Adipose tissue (tissue), 3 donors: ENCODE measurements around the gene CD276. TPM values are rescaled to one million over a fixed set of nuclear protein-coding genes. Genes with fewer than 3 reads are reported as not detected.

Source experiments
- H3K27ac ChIP-seq: one replicate; pipeline ENCODE4 v1.5.1; 2013; ENCODE audit warnings: low read depth, low read length
- WGBS, 3 donors: extraction: QIAGEN DNeasy Blood & Tissue Kit; methylation state at CpG; one replicate each; pipeline ENCODE4 v1.1.7; 2013; 5-methylcytosine and 5-hydroxymethylcytosine counted together
- polyA plus RNA-seq, 3 donors: library from polyadenylated mRNA; stranded (reverse); fragments of 200-250 nt; gene quantifications; one replicate each; pipeline ENCODE4 v1.2.3, GENCODE V29; 2013
- donor health status: healthy with polysubstance abuse.
- donor health status: Bipolar disorder and iron deficiency.
- donor health status: healthy.

Gene CD276
- polyA plus RNA-seq, 3 donors, result 20.6 to 36.5 (median 32.2) TPM

GRCh38 chr15:73753250-73754130 lies 69.3 kb downstream of the CD276 start, which contains the start of gene INSYN1:
Gene INSYN1 (minus strand): TSS chr15:73753351. CDS start chr15:73751130, 2,221 bp downstream.
- no peak within 1 kb of the TSS for H3K27ac ChIP-seq
- WGBS, 3 donors, result 12 to 19% (median 16%) methylated on average over 25 to 44 of the region's 44 CpGs

DNA sequence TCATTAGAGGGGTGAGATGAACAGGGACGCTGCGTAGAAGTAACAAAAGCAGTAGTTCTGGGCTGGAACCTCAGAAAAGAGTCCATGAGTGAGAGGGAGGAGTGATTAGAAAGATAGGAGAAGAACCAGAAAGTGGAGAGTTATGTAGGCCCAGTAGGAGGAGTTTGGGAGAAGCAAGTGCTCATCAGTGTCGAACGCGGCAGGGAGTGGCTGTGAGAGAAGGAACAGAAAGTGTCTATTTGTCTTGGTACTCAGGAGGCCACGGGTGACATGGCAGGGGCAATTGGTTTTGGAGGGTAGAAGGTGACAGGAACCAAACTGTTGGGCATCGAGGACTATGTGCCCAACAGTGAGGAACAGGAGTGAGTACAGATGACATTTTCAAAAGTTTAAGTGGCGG lies 70.3 kb downstream of the CD276 start:
- no peak overlapping the region for H3K27ac ChIP-seq
- 74 to 81% (median 80%) methylated on average over 8 of the region's 8 CpGs for WGBS, 3 donors

DNA sequence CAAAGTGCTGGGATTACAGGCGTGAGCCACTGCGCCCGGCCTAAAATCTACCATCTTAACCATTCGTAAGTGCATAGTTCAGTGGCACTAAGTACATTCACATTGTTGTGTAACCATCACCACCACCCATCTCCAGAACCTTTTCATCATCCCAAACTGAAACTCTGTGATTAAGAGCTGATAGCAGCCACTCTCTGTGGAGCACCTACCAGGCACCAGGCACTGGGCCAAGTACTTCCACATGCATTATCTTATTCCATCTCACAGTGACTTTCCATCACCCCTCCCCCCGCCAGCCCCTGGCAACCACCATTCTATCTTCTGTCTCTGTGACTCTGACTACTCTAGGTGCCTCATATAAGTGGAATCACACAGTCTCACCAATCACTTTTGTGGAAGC lies 71.3 kb downstream of the CD276 start:
- 76 to 93% (median 92%) methylated on average over 5 of the region's 5 CpGs for WGBS, 3 donors

DNA sequence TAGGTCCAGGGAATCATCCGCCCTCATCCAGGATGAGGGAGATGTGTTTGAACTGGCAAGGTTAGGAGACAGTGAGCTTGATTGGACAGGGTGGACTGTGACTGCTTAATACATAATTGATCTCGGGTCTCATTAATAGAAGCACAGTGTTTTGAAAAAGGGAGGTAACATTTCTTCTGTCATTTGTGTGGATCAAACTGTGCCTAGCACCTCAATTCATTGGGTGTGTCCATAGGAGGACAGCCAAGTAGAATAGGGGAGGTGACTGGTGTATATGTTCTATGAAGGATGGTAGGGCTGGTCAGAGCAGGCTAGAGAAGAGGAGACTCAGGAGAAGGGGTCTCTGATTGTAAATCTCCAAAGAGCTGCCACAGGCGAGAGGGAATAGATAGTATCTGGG lies 71.8 kb downstream of the CD276 start:
- 80 to 95% (median 88%) methylated on average over 3 of the region's 3 CpGs for WGBS, 3 donors
- no peak overlapping the region for H3K27ac ChIP-seq

More for the DNA sequence above, 71.3 kb downstream of the CD276 start:
- no peak overlapping the region for H3K27ac ChIP-seq

GRCh38 chr15:73756390-73756789 lies 72.2 kb downstream of the CD276 start:
- H3K27ac ChIP-seq, result no peak overlapping the region
- WGBS, 3 donors, result 65 to 80% (median 78%) methylated on average over 2 of the region's 2 CpGs

DNA sequence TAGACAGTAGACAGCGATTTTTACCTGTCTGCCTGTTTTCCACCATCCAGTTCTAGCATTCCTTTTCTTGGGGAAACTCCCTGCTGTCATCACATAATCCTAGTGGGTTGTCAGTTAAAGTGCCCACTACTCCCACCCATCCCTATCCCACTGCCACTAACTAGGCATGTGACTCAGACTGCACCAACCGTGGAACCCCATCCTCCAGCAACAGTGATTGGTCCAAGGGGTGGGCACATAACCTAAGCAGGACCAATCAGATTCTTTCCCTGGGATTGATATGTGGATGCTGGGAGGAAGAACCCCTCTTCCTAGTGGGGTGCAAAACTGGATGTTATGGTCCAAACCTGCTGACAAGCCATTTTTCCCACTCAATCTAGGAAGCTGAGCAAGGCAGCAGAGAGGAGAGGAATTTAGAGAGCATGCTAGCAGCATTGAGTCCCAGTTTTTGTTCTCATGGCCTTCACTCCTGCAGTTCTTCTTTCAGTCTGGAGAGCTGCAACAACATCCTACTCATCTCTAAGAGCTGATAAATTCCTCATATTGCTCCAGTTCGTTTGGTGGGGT lies 72.8 kb downstream of the CD276 start:
- no peak overlapping the region for H3K27ac ChIP-seq
- 54 to 66% (median 58%) methylated on average over 3 of the region's 3 CpGs for WGBS, 3 donors

GRCh38 chr15:73757571-73757970 lies 73.4 kb downstream of the CD276 start:
- no peak overlapping the region for H3K27ac ChIP-seq

- WGBS, 3 donors, result 54 to 67% (median 63%) methylated on average over 5 of the region's 5 CpGs
- no peak overlapping the region for H3K27ac ChIP-seq
Measured at GRCh38 chr15:73758461-73758860, 74.3 kb downstream of the CD276 start.

- no peak overlapping the region for H3K27ac ChIP-seq
- 44 to 53% (median 46%) methylated on average over 11 of the region's 11 CpGs for WGBS, 3 donors
Measured at GRCh38 chr15:73760330-73761329, 76.4 kb downstream of the CD276 start.

DNA sequence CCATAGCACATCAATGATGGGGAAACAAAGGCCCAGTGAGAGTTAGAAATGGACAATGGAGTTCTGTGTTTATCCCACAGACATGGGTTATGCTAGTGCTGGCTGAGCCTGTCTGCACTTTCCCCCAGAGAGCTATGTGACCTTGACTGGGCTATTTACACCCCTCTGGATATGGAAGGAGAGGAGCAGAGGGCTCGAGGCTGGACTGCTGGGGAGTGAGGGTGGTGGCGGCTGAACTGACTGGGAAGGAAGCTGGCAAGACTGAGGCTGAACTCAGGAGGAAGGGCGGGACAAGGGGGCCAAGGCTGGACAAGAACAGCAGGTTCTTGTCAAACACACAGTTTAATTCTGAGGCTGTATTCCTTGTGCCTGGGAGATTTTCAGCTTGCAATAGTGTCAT lies 79.7 kb downstream of the CD276 start:
- no peak overlapping the region for H3K27ac ChIP-seq
- WGBS, 3 donors, result 49 to 64% (median 50%) methylated on average over 3 of the region's 3 CpGs

Other genes starting within 250 kb of the CD276 start
- not detected for gene REC114, start 241.2 kb upstream of the CD276 start, polyA plus RNA-seq
- 10 to 100 TPM; 34.3 to 62.4 (median 43.5) TPM for gene NPTN, start 51.0 kb upstream of the CD276 start, polyA plus RNA-seq
- 1 to 10 TPM; 1.2 to 2.0 (median 1.3) TPM for gene INSYN1, start 69.0 kb downstream of the CD276 start, polyA plus RNA-seq
- not detected for gene TBC1D21, start 189.2 kb downstream of the CD276 start, polyA plus RNA-seq
- gene LOXL1, start 242.1 kb downstream of the CD276 start, polyA plus RNA-seq, result 10 to 100 TPM in 1 of 3 donors, 1 to 10 TPM in 2; 4.2 to 15.7 (median 6.7) TPM